GM18870 (cell line): Measurements from ENCODE around the gene APOA4.
A peak's percentile ranks its signal among the peaks of the same experiment; 100 is the strongest.

ENCODE experiments used
- ATAC-seq: cut with Tn5 transposase; IDR thresholded peaks from one replicate; pipeline ENCODE4 v1.9.1; 2021; ENCODE audit warnings: moderate library complexity; ENCODE audit not compliant: unreplicated experiment

APOA4 gene

DNA sequence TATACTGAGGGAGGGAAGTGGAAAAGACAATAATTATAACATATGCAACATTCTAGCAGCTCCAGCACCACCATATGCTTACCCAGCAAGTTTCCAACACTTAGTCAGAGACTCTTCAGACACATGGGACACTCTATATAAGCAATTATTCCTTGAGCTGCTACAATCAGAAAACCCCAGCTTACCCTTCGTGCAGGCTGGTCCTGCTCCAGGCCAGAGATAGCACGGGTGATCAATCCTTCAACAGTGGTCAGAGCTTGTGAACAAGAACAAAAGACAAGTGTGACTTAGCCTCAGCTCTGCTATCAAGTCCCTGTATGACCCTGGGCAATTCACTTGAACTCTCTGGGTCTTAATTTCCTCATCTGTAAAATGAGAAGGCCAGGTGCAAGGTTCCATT lies 36.8 kb downstream of the APOA4 start:
- ATAC-seq: no peak

DNA sequence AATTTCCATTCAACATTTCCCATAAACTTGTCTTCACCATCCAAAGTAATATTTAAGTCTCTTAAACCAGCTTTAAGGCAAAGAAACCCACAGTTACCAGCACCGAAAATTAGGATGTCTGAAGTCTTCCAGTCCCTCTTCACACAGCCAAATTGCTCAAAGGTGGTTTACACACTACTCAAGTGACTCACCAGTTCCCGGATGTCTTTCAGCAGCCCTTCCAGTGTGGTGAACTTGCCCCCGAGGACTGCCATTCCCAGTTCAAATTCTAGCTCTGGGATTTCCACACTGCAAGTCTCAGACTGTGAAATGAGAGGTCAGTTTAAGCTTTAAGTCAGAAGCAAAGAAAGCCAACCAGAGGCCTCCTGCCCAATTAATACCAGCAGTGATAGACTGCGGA lies 40.4 kb downstream of the APOA4 start:
- ATAC-seq: no peak

DNA sequence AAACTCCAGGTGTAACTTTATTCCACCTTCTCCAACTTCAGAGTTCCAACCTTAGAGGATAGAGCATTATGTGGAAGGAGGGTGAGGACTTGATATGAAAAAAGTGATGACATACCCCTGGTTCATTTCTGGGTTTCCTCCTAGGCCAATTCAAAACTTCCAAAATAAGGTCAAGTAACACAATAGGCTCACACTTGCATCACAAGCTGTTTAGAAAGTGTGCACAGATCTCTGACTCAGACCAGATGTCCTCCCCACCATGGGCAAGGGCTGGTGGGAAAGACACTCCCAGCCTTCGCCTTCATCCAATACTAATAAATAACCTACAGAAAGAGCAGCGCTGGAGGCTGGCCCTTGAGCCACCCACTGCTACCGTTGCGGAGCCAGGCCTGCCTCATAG lies 44.5 kb downstream of the APOA4 start:
- ATAC-seq: no peak

DNA sequence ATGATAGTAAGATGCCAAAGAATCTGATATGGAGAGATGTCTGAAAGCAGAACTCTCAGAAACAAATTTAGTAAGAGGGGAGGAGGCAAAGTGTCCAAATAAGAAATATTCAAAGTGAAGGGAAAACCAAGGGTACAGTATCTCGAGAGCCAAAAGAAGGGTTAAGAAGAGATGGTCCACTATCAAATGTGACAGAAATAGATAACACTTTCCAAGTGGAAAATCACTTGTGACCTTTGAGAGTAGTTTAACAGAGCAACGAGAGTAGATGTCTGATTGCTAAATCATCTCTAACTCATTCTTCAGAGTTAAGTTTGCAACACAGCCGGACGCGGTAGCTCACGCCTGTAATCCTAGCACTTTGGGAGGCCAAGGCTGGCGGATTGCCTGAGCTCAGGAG lies 46.0 kb downstream of the APOA4 start:
- no peak for ATAC-seq

DNA sequence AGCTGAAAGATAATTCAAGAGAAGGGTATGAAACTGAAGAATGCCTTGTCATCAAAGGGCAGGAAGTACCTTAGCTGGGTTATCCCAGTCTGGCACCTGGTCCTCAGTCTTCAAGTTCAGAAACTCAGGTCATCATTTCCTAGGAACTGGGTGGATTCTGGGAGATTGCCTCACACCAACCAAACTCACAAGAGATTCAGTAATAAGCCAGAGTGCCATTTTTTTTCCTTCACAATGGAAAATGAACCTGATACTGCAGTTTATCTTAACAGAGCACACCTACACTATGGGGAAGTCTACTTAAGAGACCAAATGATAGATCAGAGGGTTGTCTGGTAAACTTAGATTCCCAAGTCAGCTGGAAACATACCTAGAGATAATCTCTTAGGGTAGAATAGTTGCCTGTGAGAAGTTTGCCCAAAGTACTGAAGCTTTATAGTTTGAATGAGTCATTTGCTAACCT lies 46.6 kb downstream of the APOA4 start:
- no peak for ATAC-seq

DNA sequence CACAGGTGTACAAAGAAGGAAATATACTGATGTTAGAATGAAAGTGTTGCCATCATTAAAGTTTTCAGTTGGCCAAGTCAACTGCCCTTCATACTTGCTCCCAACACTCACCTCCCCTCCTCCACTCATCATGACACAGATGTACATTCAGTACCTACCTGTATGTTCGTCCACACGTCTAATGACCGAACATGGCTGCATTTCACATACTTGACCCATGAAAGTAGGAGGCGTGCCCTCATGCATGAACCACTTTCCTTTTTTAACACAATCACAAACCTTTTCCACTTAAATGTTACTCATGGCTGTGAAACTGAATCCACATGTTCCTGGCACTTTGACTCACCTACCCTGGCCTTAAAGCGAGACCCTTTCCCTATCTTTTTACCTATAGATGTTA lies 47.1 kb downstream of the APOA4 start:
- no peak for ATAC-seq

DNA sequence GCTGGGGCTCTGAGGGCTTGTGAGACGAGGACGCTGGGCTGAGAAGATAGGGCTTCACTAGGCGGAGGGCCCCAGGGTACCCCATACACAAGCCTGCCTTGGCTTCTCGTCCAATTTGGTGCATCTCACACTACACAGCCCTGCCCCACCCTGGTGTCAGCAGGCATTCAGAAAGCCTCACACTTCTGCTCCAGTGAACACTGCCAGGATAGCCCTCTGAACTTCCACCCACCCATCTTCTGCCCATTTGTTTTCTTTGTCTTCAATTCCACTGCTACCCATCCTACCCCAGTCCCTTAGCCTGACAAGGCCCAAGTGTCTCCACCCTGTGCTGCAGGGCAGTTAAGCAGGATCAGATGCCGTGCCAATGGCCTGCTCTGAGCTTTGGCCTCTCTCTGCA lies 48.4 kb downstream of the APOA4 start:
- ATAC-seq: no peak

DNA sequence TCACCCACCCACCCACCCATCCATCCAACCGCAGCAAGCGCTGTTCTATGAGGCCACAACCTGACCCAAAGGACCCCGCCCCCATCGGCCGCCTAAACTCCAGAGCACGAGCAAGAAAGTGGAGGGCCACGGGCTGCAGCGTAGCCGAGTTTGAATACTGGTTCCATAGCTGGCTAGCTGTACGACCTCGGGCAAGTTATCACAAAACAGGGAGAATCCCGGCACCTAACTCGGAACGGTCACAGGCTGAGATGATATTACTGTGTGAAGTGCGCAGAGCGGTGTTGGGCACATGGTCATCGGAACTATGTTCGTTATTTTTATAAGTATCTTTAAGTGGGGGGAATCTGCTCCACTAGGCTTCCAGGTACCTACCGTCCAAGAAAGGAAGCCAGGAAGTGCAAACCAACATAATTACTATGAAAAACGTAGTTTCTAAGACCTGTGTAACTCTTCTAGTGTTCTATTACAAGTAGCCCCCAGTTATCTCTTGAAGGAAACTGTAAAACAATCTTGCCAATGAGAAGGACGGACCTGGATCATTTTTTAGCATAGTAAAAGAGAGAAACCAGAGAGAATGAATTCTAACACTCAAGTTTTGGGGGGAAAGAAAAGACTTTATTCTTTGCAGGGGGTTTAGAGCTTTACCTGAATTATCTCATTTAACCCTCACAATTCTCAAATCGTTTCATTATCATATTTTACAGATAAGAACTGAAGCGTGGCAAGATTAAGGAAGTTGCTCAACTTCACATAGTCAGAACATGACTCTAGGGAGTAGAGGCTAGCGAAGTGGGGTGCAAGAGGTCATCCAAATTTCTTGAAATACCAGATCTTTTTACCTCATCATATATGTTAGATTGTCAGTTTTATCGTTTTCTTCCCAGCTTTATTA lies 49.7 kb downstream of the APOA4 start:
- ATAC-seq: peak; percentile 33

DNA sequence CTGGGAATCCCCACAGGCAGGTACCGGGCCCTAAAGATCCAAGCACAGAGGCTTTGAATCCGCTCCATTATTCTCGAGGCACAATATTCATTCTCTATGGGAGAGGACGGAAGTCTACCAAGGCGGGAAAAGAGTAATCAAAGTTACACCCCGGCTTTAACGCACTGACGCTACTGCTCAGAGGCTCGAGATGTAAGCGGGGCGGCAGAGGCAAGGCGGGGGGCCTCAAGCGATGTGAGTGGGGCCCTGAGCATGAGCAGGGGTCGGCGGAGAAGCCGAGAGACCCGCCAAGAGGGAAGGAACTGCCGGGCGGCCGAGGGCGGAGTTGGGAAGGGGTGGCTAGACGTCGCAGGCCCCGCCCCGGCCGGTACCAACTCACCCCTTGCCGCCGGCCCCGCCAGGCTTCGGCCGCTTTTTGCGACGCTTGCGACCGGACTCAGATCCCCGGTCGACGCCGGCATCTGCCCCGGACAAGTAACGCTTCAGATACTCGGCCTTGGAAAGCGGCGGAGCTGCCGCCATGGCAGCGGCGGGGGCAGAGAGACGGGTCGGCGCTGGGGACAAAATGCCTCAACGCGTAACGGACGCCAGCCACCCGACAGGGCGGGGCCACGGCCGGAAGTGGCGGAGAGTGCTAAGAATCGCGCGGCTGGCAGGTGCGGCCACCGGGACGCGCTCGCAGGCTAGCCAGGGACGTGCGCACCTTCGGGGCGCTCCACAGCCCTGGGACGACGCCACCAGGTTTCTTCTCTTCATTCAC lies 50.5 kb downstream of the APOA4 start, which contains the start of gene BUD13:
Gene BUD13 (minus strand): TSS at position 545 of the 760 bp plus-strand sequence. CDS start 23 bp downstream, at position 522.
- ATAC-seq: peak; percentile 62

DNA sequence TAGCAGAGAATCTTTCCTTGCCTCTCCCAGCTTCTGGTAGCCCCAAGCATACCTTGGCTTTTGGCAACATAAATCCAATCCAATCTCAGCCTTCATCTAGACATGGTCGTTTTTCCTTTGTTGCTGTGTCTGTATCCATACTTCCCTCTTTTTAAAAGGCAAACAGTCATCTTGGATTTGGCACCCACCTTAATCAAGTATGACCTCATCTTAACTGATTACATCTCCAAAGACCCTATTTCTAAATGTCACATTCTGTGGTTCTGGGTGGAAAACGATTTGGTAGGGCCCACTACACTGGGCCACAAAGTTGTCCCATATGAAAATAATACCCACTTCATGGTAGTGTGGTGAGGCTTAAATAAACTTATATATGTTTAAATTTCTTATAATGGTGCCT lies 51.2 kb downstream of the APOA4 start:
- no peak for ATAC-seq
